IMR-90 (cell line): ENCODE results near the gene SPATA18. TPM values are rescaled to one million over a fixed set of nuclear protein-coding genes. Genes with fewer than 3 reads are reported as not detected.
A peak's percentile ranks its signal among the peaks of the same experiment; 100 is the strongest.

Source experiments
- ATAC-seq: fragments of 200-7000 bp; cut with Tn5 transposase; 2 replicates; pipeline ENCODE4 v1.9.1; 2020; ENCODE audit warnings: low read depth, mild to moderate bottlenecking, moderate library complexity
- BruUV-seq: library from RNA; stranded (reverse); fragments of 400-500 nt; replicated peaks from 2 replicates; lab custom pipeline; 2021; lab: Mats Ljungman, UMichigan
- CTCF ChIA-PET: fragments of 300-600 bp; formaldehyde crosslinking; extraction: SDS; loops from one replicate; lab custom pipeline; 2021; ENCODE audit warnings: antibody characterized with exemption; lab: Yijun Ruan, JAX
- POLR2A ChIA-PET: fragments of 300-600 bp; sonication (Branson Sonifier 250); formaldehyde crosslinking; loops from one replicate; lab custom pipeline; 2022; ENCODE audit warnings: antibody characterized with exemption; ENCODE audit not compliant: unreplicated experiment; lab: Charles Lee
- DNase-seq: peaks from one replicate; pipeline ENCODE4 v3.0.0; 2013
- H2AFZ ChIP-seq: replicated peaks from 2 replicates; pipeline ENCODE3; 2013; ENCODE audit warnings: low read length, mild to moderate bottlenecking; ENCODE audit not compliant: poor library complexity
- H2AK5ac ChIP-seq: 2 replicates; pipeline ENCODE4 v1.6.1; 2013; ENCODE audit warnings: low read depth, low read length, inconsistent platforms
- H2AK9ac ChIP-seq: replicated peaks from 2 replicates; pipeline ENCODE3; 2013; ENCODE audit warnings: mild to moderate bottlenecking, low read depth, low read length, moderate library complexity; ENCODE audit not compliant: poor library complexity
- H2BK120ac ChIP-seq: 2 replicates; pipeline ENCODE4 v1.6.1; 2013; ENCODE audit warnings: low read depth, low read length, inconsistent platforms
- H2BK15ac ChIP-seq: 3 replicates; pipeline ENCODE4 v1.6.1; 2013; ENCODE audit warnings: low read depth, low read length, inconsistent platforms
- H2BK20ac ChIP-seq: 2 replicates; pipeline ENCODE4 v1.6.1; 2013; ENCODE audit warnings: low read depth, mild to moderate bottlenecking, inconsistent platforms, low read length, moderate library complexity
- H2BK5ac ChIP-seq: 2 replicates; pipeline ENCODE4 v1.6.1; 2013; ENCODE audit warnings: mild to moderate bottlenecking, low read depth, low read length, inconsistent platforms; ENCODE audit not compliant: poor library complexity, severe bottlenecking
- H3K14ac ChIP-seq: replicated peaks from 2 replicates; pipeline ENCODE4 v1.6.1; 2013; ENCODE audit warnings: low read depth, low read length, inconsistent platforms
- H3K18ac ChIP-seq: 2 replicates; pipeline ENCODE4 v1.6.1; 2013; ENCODE audit warnings: low read depth, low read length, control low read depth
- H3K23ac ChIP-seq: 2 replicates; pipeline ENCODE4 v1.6.1; 2013; ENCODE audit warnings: low read depth, low read length, inconsistent platforms
- H3K27ac ChIP-seq: 2 replicates; pipeline ENCODE4 v1.5.1; 2013; ENCODE audit warnings: mild to moderate bottlenecking, control low read depth, low read length; ENCODE audit not compliant: insufficient read depth
- H3K27me3 ChIP-seq: 2 replicates; pipeline ENCODE4 v1.6.1; 2013; ENCODE audit warnings: low read length; ENCODE audit not compliant: control insufficient read depth, insufficient read depth
- H3K36me3 ChIP-seq: 2 replicates; pipeline ENCODE4 v1.6.1; 2013; ENCODE audit warnings: low read length, mixed read lengths; ENCODE audit not compliant: control insufficient read depth, insufficient read depth
- H3K4ac ChIP-seq: 2 replicates; pipeline ENCODE4 v1.6.1; 2013; ENCODE audit warnings: low read depth, low read length, inconsistent platforms
- H3K4me1 ChIP-seq: 2 replicates; pipeline ENCODE4 v1.6.1; 2013; ENCODE audit warnings: low read length, mixed read lengths; ENCODE audit not compliant: control insufficient read depth, insufficient read depth
- H3K4me2 ChIP-seq: 2 replicates; pipeline ENCODE4 v1.6.1; 2013; ENCODE audit warnings: low read depth, mild to moderate bottlenecking, control low read depth, low read length, moderate library complexity
- H3K4me3 ChIP-seq: 2 replicates; pipeline ENCODE4 v1.5.1; 2013; ENCODE audit warnings: low read depth, mild to moderate bottlenecking, control low read depth, low read length, moderate library complexity; ENCODE audit not compliant: insufficient read depth
- H3K56ac ChIP-seq: 2 replicates; pipeline ENCODE4 v1.6.1; 2013; ENCODE audit warnings: low read length, inconsistent platforms; ENCODE audit not compliant: insufficient read depth; ENCODE audit errors: extremely low read depth
- H3K79me1 ChIP-seq, 2 experiments: 2 replicates each; pipeline ENCODE4 v1.6.1; 2013; ENCODE audit warnings: low read length in 2 of 2, inconsistent platforms in 1 of 2, low read depth in 1 of 2
- H3K9ac ChIP-seq: 2 replicates; pipeline ENCODE4 v1.6.1; 2013; ENCODE audit warnings: low read depth, low read length, control low read depth
- H3K9me1 ChIP-seq: 2 replicates; pipeline ENCODE4 v1.6.1; 2013; ENCODE audit warnings: low read length, inconsistent platforms; ENCODE audit not compliant: insufficient read depth
- H3K9me3 ChIP-seq: 2 replicates; pipeline ENCODE4 v1.6.1; 2013; ENCODE audit warnings: low read length; ENCODE audit not compliant: control insufficient read depth, insufficient read depth
- H4K20me1 ChIP-seq: 2 replicates; pipeline ENCODE4 v1.6.1; 2013; ENCODE audit warnings: low read length, inconsistent platforms; ENCODE audit not compliant: insufficient read depth
- H4K5ac ChIP-seq: 2 replicates; pipeline ENCODE4 v1.6.1; 2013; ENCODE audit warnings: mild to moderate bottlenecking, low read depth, low read length, control low read depth
- H4K8ac ChIP-seq, 2 experiments: 2 replicates each; pipeline ENCODE4 v1.6.1; 2013; ENCODE audit warnings: low read depth in 2 of 2, low read length in 2 of 2, control low read depth in 1 of 2, inconsistent platforms in 1 of 2
- H4K91ac ChIP-seq: 2 replicates; pipeline ENCODE4 v1.6.1; 2013; ENCODE audit warnings: low read depth, low read length, inconsistent platforms; ENCODE audit not compliant: insufficient read depth
- MAZ ChIP-seq: IDR thresholded peaks from 2 replicates; pipeline ENCODE4 v1.6.1; 2012; ENCODE audit warnings: low read depth, mild to moderate bottlenecking, low read length, improper control_type of control experiment, moderate library complexity, borderline replicate concordance
- POLR2A ChIP-seq: IDR thresholded peaks from 2 replicates; pipeline ENCODE4 v1.6.1; 2012; ENCODE audit warnings: mild to moderate bottlenecking, low read depth, low read length
- RCOR1 ChIP-seq: IDR thresholded peaks from 2 replicates; pipeline ENCODE4 v1.6.1; 2012; ENCODE audit warnings: mild to moderate bottlenecking, low read length, improper control_type of control experiment; ENCODE audit not compliant: insufficient replicate concordance
- RFX5 ChIP-seq: IDR thresholded peaks from 2 replicates; pipeline ENCODE4 v1.8.0; 2012; ENCODE audit warnings: low read depth, mild to moderate bottlenecking, low read length, moderate library complexity
- SMC3 ChIP-seq: fragments of 150-350 bp; IDR thresholded peaks from 2 replicates; pipeline ENCODE4 v1.6.1; 2016; ENCODE audit warnings: low read depth, mild to moderate bottlenecking, antibody characterized with exemption, low read length, moderate library complexity
- WGBS, 2 experiments: methylation state at CpG; one replicate each; pipeline versions ENCODE4 v1.1.5 to v1.1.7; 2013; ENCODE audit warnings: missing lambda C conversion rate in 2 of 2; ENCODE audit not compliant: insufficient read length in 1 of 2; ENCODE audit errors: extremely low coverage in 2 of 2; 5-methylcytosine and 5-hydroxymethylcytosine counted together
- dilution Hi-C: fragments of 300-500 bp; cut with HindIII; formaldehyde crosslinking; loops from one replicate; pipeline ENCODE4 v1.14.3; 2018; ENCODE audit warnings: low sequenced_read_pairs; ENCODE audit not compliant: unreplicated experiment
- in situ Hi-C: fragments of 300-500 bp; cut with MboI; formaldehyde crosslinking; loops from 3 replicates; pipeline ENCODE4 v1.14.3; 2019; ENCODE audit warnings: low sequenced_read_pairs, inconsistent platforms, mixed read lengths
- intact Hi-C: fragments of 100-400 bp; cut with micrococcal nuclease; formaldehyde crosslinking; loops from 2 replicates; pipeline ENCODE4 v1.10.0; 2022
- polyA plus RNA-seq, 3 experiments: library from polyadenylated mRNA; depleted of rRNA; stranded (reverse); fragments of >200 nt; gene quantifications; 2 replicates each; pipeline ENCODE4 v1.2.3, GENCODE V29; 2012; ENCODE audit warnings: low replicate concordance in 1 of 3
- total RNA-seq: library from RNA; depleted of rRNA; stranded (reverse); fragments of >200 nt; gene quantifications from 2 replicates; pipeline ENCODE4 v1.2.3, GENCODE V29; 2012
- TF ChIP-seq, protein P1 (sequence below): conservative IDR thresholded peaks from 2 replicates; pipeline ENCODE4 v1.5.1; 2012; ENCODE audit warnings: mild to moderate bottlenecking, low read depth, low read length, improper control_type of control experiment

Gene SPATA18
- total and polyA plus RNA-seq, 2 of the 4 experiments (the other 2 are of a cell fraction): 3.0 to 4.7 TPM

DNA sequence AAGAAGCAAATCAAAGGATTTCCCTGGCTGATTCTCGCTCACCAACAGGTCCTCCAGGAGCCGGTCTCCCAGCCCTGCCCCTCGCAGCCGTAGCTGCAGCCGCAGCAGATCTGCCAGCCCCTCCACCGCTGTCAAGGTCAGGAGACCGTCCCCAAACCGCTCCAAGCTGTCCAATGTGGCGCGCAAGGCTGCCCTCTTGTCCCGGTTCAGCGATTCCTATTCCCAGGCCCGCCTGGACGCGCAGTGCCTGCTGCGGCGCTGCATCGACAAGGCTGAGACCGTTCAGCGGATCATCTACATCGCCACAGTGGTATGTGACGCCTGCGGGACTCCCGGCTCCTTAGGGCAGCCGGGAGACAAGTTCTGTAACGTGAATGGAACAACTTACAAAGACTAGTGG is 25.6 kb downstream of the SPATA18 start:
- no peak overlapping the region for H2BK120ac ChIP-seq
- H4K91ac ChIP-seq: no peak overlapping the region
- no peak for DNase-seq
- no peaks in the 10 kb centered on the region for H3K79me1 ChIP-seq
- ATAC-seq: peak; percentile 89
- no peak overlapping the region; the same call in 1 of the 2 replicates for H3K23ac ChIP-seq
- in situ Hi-C loops: loop anchor here (25.0 kb wide), 1 partner anchor 111 kb away; no protein-coding TSS in a partner anchor
- ChIA-PET CTCF (no interaction called here), POLR2A (no interaction called here)
- H3K4me3 ChIP-seq: no peak overlapping the region
- H4K8ac ChIP-seq: no peak overlapping the region
- H3K9ac ChIP-seq: no peak overlapping the region
- H2BK20ac ChIP-seq: no peak overlapping the region
- no peak overlapping the region for H4K5ac ChIP-seq
- H3K27ac ChIP-seq: no peak overlapping the region
- no peak overlapping the region for H2AK5ac ChIP-seq
- H3K9me3 ChIP-seq: no peaks in the 10 kb centered on the region
- H4K20me1 ChIP-seq: no peaks in the 10 kb centered on the region
- H3K27me3 ChIP-seq: peaks cover 7% of the 10 kb centered on the region; the same call in 1 of the 2 replicates
- TF ChIP-seq MAZ (no peak), RFX5 (no peak), RCOR1 (no peak), POLR2A (no peak), SMC3 (no peak)
- TF ChIP-seq, protein P1, sequence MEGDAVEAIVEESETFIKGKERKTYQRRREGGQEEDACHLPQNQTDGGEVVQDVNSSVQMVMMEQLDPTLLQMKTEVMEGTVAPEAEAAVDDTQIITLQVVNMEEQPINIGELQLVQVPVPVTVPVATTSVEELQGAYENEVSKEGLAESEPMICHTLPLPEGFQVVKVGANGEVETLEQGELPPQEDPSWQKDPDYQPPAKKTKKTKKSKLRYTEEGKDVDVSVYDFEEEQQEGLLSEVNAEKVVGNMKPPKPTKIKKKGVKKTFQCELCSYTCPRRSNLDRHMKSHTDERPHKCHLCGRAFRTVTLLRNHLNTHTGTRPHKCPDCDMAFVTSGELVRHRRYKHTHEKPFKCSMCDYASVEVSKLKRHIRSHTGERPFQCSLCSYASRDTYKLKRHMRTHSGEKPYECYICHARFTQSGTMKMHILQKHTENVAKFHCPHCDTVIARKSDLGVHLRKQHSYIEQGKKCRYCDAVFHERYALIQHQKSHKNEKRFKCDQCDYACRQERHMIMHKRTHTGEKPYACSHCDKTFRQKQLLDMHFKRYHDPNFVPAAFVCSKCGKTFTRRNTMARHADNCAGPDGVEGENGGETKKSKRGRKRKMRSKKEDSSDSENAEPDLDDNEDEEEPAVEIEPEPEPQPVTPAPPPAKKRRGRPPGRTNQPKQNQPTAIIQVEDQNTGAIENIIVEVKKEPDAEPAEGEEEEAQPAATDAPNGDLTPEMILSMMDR: no peak
- peak overlapping the region; percentile 57 for H2AFZ ChIP-seq
- H2BK15ac ChIP-seq: no peak overlapping the region
- H3K36me3 ChIP-seq: no peaks in the 10 kb centered on the region
- H2BK5ac ChIP-seq: no peak overlapping the region
- H3K4me2 ChIP-seq: peak overlapping the region; percentile 59; the same call in 1 of the 2 replicates
- H3K56ac ChIP-seq: no peak overlapping the region
- dilution Hi-C loops: no loop called here
- WGBS, 2 experiments: 4% methylated on average over 16 of the region's 26 CpGs; no CpG with 5 or more reads in 1 of the 2 experiments
- H3K18ac ChIP-seq: no peak overlapping the region
- no peaks in the 10 kb centered on the region for H3K9me1 ChIP-seq
- intact Hi-C loops: loop anchor here (2.0 kb wide), 1 partner anchor 26 kb away; the partner anchor contains the start of gene SPATA18
- no peak overlapping the region for H2AK9ac ChIP-seq
- no peak overlapping the region for H3K4ac ChIP-seq
- no peaks in the 10 kb centered on the region for H3K4me1 ChIP-seq
- H3K14ac ChIP-seq: no peak overlapping the region
- BruUV-seq: no TSS peak
